NCI-H82 treated with DMSO at 0.1 percent for 48 hours (cell line): ENCODE measurements around the gene PLXNA2.

Experiments used
- DNase-seq: peaks from one replicate; lab custom pipeline; 2025; ENCODE audit not compliant: unreplicated experiment; lab: John Stamatoyannopoulos, UW

PLXNA2 gene

DNA sequence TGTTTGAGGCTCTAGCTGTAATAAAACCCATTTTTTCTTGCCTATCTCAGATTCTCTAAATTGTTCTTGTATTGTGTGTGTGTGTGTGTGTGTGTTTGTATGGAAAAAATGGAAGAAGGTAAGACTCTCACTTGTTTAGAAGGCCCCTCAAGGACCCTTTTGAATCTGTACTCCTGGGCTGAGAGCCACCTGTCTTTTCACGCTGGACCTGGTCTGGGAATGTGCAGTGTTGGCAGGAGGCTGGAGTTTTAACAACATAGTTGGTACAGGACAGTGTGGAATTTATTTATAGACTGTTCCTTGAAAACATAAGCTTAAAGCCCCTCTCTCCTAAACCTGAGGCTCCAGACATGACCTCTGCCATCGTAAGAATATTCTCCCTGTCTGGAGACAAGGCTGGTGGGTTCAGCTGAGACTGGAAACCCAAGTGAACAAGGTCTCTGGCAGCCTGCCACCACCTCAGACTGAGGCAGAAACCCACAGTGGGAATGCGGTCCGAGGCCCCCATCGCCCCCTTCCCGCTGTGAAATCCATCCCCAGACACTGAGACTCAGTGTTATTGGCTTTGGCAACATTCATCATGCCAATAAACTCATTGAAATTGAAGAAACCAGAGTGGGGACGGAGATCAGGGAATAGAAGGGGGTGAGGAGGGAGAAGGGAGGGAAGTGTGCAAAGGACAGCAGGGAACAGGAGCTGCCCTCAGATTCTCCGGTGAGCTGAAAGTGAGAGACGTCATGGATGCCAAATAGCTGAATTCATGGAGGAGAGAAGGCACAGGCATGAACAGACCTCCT lies 24.6 kb upstream of the PLXNA2 start:
- no peak for DNase-seq

DNA sequence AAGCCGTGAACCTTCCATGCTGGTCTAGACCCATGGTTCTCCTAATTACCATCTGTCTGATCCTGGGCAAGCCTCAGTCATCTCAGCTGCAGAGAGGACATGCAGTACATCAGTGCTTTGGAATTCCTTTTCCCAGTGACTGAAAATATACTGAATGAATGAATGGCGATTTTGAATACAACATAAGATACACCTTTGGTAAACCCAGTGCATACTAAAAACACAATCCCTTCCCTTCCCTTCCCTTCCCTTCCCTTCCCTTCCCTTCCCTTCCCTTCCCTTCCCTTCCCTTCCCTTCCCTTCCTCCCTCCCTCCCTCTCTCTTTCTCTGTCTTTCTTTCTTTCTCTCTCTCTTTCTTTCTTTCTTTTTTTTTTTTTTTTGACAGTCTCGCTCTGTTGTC lies 21.3 kb upstream of the PLXNA2 start:
- no peak for DNase-seq

DNA sequence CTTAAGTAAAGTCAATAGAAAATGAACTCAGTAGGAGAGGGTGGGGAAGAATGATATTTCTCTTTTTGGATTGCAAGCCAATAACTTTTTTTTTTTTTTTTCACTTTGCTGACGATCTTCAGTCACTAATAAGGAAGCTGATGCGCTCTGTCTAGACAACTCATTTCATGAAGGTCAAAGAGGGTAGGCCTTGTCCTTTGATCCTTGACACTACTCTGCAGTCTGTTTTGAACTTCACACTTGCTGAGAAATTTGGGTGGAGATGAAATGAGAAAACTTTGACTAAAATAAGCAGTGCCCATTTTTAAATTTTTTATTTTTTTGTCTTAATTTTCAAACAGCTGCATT lies 20.9 kb upstream of the PLXNA2 start:
- DNase-seq, result no peak

DNA sequence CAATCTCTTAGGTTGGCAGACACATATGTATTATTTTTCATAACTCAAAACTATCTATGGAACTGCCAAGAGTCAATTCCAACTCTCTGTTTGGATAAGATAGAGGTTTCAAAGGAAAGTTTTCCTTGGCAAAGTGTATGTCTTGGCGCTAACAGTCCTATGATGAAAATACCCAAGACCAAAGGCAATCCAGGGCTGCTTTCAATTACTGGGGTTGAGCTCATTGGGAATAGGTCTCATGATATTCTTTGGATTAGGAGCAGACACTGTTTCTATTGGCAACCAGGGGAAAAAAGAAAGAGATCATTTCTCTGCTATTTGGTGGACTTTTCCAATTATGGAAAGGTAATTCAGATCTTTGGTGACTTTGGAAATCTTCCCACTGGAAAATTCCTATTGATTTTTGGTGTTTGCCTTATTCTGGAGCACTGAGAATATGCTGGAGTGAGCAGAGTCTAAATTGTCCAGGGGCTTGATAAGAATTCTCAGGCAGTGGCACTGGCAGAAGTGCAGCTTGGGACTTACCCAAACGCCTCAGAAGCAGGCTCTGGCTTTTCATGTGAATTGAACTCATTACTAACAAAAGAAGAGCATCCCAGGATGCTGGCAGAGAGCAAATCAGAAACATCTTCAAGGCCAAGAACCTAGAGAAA lies 20.4 kb upstream of the PLXNA2 start:
- DNase-seq, result no peak

DNA sequence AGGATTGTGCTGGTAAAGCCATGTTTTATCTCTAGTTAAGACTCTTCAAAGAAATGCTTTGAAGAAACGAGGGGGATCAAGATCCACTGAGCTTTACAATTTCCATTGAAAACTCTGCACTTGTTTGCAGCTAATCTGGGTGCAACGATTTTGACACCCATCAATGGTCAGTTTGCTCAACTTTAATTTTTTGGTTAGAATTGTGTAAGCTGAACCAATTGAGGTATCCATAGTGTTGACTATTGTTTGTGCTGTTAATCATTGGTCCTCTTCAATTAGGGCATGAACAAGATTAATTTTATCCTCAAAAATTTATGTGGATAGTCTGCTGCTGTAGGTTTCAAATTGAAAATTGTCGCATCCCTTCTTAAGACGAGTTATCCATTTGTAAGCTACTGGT lies 17.7 kb upstream of the PLXNA2 start:
- DNase-seq, result no peak

DNA sequence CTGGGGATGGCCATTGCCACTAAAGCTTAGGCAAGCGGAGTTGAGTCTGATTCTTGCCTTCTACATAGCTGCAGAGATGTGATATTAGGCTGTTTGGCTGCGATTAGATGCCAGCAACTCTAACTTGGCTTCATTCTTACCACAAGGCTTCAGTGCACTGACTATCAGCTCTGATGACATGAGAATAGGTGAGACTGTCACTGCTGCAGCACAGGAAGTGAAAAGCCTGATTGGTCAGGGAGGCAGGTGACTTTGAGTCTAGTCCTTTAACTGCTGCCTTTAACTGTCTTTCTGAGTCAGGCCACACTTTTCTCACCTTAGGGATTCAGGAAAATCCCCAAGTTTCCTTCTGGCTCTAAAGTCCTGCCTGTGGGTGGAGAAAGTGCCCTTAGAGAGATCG lies 14.1 kb upstream of the PLXNA2 start:
- no peak for DNase-seq

DNA sequence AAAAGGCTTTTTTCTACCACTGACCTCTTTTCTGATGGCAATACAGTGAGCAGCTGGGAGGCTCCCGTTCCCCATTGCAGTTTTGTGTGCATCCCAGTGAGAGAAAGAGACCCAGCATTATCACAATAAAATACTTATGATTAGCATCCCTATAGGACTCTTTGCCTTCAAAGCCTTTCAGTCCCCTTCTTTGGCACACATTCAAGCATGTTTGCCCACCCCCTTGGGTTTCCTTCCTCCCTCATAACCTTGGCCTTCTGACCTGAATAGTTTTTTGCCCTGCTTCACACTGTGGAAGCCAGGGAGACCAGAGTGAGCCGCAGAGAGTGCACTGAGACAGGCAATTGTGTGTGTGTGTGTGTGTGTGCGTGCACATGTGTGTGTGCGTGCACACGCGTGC lies 13.2 kb upstream of the PLXNA2 start:
- DNase-seq, result no peak

DNA sequence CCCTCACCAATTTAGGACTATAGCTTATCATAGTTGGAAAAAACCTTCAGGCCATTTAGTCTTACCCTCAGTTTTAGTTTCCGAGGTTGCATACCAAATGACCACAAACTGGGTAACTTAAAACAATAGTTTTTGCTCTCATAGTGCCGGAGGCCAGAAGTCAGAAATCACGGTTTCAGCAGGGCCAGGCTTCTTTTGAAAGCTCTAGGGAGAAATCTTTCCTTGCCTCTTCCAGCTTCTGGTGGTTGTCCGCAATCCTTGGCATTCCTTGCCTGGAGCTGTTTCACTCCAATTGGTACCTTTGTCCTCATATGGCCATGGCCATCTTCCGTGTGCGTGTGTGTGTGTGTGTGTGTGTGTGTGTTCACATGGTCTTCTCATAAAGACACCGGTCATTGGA lies 12.4 kb upstream of the PLXNA2 start:
- DNase-seq, result no peak

DNA sequence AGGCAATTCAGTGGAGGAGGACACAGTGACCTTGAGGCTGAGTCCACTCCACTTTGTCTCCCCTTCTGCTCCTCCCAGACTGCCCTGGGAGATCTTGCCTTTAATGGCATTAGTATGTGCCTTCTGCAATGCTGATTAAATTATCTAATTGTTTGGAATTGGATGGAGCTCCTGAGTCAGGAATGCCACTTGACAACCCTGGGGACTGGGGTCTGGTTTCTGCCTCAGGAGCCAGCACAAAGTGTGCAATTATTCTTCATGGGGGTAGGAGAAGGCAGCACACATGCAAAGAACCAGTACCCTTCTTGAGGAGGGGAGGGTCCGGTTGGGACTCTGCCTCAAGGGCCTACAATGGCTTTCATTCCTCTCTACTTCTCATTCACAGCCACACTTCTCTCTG lies 11.9 kb upstream of the PLXNA2 start:
- peak; percentile 30 for DNase-seq

DNA sequence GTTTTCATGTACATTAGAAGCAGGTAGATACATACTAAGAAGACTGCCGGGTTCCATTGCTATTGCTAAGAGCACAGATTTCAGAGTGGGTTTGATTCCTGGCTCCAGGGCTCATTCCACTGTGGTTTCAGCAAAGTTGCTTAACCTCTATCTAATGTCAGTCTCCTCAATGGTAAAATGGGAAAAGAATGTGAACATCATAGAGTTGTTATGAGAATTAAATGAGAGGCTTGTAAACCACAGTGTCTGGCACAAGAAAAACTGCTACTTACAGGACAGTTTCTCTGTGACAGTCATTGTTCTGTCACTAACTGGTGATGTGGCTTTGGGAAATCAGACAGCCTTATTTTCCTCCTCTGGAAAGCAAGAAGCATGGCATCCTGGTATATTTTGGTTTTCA lies 10.7 kb upstream of the PLXNA2 start:
- no peak for DNase-seq

DNA sequence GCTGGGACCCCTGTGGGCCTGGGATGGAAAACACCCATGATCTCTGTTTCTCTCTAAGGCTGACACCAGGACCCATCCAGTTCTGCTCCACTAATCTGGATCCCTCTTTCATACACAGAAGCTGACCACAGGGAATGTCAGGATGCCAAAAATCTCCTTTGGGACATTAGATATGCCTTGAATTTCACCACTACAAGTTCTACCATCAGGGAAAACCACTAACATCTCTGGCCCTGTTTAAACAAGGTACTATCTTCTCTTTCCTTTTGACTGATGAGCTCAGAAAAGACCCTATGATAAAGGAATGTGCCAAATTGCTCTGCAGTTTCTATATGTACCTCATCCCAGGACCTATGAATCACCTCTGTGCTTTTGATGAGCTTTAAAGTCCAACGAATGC lies 10.2 kb upstream of the PLXNA2 start:
- DNase-seq, result no peak

DNA sequence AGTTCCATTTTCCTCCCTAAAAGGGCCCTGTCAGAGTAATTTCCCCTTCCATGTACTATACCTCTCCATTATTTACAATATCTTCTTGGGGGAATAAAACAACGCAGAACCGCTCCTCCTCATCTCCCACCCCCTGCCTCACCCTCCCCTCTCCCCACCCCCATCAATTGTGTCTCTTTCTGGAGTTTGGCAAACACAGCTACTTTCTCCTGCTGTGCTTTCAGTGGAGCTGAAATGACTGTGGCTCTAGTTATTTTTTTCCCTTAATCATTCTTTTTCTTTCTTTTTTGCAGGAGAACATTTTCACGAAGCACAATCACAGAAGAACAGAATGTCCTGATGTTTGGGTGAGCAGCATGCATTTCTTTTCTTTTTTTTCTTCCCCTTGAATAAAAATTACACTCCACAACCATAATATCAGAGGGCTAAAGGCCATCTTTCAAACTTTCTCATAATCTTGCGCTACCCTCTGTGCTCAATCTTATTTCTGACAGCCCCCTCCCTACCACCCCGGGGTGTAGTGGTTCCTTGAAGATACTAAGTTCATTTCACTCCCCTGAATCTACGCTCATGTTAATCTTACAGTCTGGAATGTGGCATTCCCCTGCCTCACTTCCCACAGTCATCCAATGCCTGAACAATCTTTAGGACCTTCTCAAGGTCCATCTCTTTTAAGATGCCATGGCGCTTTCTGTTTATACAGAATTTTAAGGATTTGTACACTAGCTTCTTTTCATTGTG lies 8.8 kb upstream of the PLXNA2 start:
- DNase-seq, result no peak

DNA sequence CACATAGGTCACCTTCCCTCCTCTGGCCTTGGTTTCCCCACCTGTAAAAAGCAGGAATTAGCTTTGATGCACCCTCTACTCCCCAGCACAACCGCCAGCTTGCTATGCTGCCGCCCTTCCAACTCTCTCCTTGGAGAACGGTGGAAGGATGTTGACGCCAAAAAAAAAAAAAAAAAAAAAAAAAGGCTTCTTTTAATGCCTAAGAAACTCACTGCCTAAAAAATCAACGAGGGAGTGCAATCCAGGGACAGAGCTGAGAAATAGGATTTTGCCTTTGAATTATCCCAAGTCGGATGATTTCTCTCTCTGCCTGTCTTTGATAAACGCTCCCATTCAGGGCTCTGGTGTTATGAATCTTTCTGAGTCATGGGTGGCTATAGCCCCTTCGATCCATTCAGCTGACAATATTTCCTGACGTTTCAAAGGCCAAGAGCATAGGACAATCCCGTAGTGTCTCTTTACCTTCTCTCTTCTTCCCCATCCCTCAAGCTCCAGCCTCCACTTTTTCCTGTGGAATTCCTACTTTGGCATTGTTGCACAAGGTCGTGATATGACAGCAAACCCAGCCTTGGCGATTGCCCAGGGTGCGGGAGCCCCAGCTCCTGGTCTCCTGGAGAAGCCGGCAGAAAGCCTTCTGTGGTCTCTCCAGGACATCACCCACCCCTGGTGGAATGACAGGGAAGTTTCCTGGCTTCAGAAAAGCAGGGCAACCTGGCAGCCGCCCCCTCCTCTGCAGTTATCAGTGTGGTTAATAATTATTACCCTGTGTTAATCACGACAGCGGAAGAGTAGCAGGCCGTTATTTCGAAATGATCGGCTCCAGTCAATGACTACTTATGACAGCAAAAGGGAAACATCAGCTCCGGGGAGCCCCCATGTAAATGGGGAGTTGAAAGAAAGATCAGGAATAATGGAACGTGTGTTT lies 8.0 kb upstream of the PLXNA2 start:
- DNase-seq, result no peak

DNA sequence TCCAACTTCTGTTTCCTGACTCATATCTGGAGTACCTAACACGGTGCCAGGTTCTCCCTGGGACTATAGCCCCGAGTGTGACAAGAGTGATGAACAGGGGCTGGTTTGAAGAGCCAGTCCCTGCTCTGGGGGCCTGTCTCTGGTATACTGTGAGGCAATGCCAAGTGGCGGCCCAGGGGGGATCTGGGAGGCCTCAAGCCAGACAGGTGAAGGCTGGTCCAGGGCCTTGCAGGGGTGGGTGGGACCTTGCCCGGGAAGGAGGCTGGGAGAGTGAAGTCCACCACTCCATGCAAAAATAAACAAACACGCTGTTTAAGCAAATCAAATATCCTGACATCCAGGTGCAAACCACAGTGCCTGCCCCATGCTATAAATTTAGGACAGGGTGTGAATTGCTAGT lies 6.8 kb upstream of the PLXNA2 start:
- DNase-seq, result no peak

DNA sequence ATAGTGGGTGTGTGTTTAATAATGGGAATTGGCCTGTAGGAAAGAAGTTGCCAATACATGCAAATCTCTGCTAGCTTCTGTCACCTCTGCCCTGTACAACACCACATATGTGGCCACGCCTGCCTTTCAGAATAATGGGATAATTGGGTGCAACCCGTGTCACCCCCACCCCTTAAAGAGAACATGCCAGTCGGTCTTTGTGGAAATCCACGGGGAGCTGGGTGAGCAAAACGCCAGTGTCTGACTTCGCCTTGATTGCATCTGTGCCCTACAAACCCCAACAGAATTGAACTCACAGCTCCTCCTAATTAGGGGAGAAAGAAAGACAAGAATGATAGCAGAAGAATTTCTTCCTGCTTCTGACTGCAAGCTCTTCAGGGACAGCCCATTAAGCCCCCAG lies 6.4 kb upstream of the PLXNA2 start:
- DNase-seq, result no peak

DNA sequence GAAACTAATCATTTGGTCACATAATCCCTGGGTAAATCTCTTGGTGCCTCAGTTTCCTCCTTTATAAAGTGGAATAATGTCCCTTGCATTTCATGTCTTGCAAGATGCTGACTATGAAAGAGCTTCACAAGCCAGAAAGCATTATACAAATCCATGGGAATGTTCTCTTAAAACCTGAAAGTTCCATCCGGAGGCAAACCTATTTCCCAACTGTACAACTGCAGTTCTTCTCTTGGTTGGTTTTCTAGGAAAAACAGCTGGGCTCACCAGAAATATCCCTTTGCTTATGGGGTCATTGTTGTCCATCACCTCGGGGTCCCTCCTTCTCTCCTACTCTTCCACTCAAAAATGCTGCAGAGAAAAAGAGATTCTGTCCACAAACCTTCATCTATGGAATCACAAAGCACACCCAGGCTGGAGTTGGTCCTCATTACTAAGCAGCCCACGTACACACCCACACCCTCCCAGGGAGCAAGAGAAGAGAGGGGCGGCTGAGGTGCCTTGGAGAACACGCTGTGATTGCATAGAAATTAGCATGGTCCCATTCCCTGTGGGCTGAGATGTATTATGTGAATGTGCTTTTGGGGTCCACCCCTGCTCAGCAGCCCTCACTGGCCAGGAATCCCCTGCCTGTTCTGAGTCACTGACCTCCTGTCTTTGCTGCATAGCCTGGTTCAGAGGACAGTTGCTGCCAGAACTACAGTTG lies 5.0 kb upstream of the PLXNA2 start:
- no peak for DNase-seq

DNA sequence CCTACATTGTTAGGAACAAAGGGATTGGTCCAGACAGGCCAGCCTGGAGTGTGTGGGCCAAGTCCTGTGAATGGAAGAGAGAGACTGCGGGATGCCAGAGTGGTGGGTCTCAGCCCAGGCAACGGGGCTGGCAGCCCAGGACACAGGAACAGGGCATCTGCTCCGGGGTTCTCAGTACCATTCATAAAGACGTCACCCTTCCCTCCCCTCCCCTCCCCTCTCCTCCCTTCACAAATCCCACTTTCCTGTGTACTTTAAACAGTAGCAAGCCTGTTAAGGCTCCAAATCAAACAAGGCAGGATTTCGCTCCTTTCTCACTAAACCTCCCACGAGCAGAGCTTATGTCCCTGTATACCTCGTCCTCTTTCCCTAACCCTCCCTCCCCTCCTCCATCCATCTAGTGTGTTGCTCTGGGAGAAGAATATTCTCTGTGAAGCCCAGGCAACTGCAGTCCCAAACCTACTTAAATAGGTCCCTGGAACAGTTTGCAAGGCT lies 4.2 kb upstream of the PLXNA2 start:
- DNase-seq, result no peak

DNA sequence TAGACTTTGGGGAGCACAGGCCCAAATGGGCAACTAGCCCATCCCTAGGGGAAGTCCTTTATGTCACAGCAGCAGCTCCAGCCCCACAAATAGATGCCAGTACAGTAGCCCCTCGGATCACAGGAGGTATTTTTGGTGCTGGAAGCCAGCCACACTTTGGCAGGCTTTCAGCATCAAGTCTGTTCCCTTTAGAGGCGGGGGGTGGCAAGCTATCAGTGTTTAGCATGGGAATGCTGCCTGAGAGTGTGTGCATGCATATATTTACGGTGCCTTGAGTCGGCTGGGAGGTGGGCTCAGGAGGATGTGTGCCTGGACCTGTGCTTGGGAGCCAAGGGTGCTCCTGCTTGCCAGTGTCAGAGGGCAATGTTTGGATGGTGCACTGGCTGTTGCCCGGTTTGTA lies 3.5 kb upstream of the PLXNA2 start:
- DNase-seq, result no peak

DNA sequence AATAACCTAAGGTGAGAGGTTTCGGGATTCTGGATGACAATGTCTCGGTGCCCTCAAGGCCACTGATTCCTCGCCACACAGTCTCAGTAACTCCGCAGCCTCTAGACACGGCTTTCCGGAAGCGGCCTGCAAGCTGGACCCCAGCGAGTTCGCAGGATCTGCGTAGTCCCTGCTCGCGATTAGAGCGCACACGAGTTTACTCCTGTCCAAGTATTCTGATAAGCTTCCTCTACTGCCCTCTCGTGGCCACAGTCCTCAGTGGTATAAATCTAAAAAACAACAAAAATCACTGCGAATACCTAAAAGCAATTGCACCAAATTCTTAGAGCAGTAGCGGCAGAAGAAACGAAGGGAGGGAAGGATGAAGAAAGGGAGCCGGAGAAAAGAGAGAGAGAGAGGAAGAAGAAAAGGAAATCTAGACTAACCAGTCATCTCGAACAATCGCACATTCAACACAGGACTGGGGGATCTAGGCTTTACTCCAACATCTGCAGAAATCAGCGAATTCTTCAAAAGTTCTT lies 1.1 kb upstream of the PLXNA2 start:
- peak; percentile 88 for DNase-seq

DNA sequence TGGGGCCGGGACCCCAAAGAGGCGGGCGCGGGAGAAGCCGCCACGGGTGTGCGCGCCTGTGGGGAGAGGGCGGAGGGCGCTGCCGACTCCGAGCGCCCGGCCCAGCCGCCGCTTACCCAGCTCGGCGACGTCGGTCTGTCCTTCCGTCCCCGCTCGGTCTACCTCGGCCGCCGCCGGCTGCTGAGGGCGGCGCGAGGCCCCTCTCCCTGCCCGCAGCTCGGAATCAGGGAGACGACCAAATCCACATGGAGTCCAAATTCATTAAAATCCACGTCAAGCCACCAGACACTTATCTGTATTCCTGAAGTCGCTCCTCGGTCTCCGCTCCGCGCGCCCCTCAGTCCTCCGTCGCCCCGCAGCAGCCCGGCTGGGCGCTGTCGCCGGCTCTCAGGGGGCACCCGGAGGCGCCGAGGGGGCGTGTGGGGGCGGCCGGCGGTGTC lies 637 bp downstream of the PLXNA2 start:
- DNase-seq, result no peak
